GM21381 (cell line): ENCODE measurements around the gene KRT4.

Experiments
- ATAC-seq: cut with Tn5 transposase; IDR thresholded peaks from one replicate; pipeline ENCODE4 v1.9.1; 2021; ENCODE audit warnings: mild to moderate bottlenecking, moderate library complexity; ENCODE audit not compliant: unreplicated experiment

The KRT4 gene

GRCh38 chr12:52822771-52823510, 9.0 kb upstream of the KRT4 start:
- ATAC-seq, result no peak

- no peak for ATAC-seq
Observed at GRCh38 chr12:52821826-52822660, 8.1 kb upstream of the KRT4 start.

GRCh38 chr12:52821071-52821730, 7.3 kb upstream of the KRT4 start:
- no peak for ATAC-seq

GRCh38 chr12:52820521-52820920, 6.6 kb upstream of the KRT4 start:
- ATAC-seq, result no peak

- no peak for ATAC-seq
Observed at GRCh38 chr12:52819731-52820510, 6.0 kb upstream of the KRT4 start.

GRCh38 chr12:52818887-52819420, 5.0 kb upstream of the KRT4 start:
- no peak for ATAC-seq

- no peak for ATAC-seq
Observed at GRCh38 chr12:52818388-52818787, 4.5 kb upstream of the KRT4 start.

GRCh38 chr12:52817699-52818238, 3.9 kb upstream of the KRT4 start:
- ATAC-seq, result no peak

GRCh38 chr12:52817003-52817698, 3.2 kb upstream of the KRT4 start:
- no peak for ATAC-seq

GRCh38 chr12:52815676-52816588, 2.0 kb upstream of the KRT4 start:
- no peak for ATAC-seq

GRCh38 chr12:52815161-52815560, 1.2 kb upstream of the KRT4 start:
- ATAC-seq, result no peak

- no peak for ATAC-seq
Observed at GRCh38 chr12:52814710-52815155, 817 bp upstream of the KRT4 start.

- no peak for ATAC-seq
Observed at GRCh38 chr12:52813203-52813819, 605 bp downstream of the KRT4 start.

GRCh38 chr12:52812749-52813148, 1.2 kb downstream of the KRT4 start:
- ATAC-seq, result no peak

- ATAC-seq, result no peak
Observed at GRCh38 chr12:52812073-52812400, 1.9 kb downstream of the KRT4 start.

- ATAC-seq, result no peak
Observed at GRCh38 chr12:52811191-52812072, 2.5 kb downstream of the KRT4 start.

GRCh38 chr12:52810554-52810953, 3.4 kb downstream of the KRT4 start:
- no peak for ATAC-seq
